GM21825 (cell line): Measurements from ENCODE around the gene PCGF5.
"Not testable (repeated sequence)": the region's sequence is repeated elsewhere in the genome, so short reads cannot be mapped to it uniquely, and the experiment has no call there.

Source experiments
- ATAC-seq: cut with Tn5 transposase; IDR thresholded peaks from one replicate; pipeline ENCODE4 v1.9.1; 2021; ENCODE audit warnings: mild to moderate bottlenecking, moderate library complexity; ENCODE audit not compliant: unreplicated experiment

The PCGF5 gene

DNA sequence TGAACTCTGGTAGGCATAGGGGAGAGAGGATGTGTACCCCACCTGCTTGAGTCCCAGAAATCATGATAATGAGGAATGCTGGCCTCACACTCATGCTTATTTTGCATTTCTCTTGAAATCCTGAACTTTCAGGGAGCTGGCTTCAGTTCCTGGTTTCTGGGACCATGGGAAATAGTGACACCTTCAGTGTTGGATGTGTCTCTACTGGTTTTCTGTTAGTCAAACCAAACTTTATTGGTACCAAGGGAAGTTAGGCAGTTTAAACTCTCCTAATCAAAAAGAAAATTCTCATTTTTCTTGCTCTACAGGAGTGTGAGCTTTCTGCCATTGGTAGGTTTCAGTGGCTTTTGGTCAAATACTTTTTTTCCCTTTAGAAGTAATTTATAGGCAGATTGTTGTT, 11.8 kb upstream of the PCGF5 start:
- ATAC-seq: no peak

DNA sequence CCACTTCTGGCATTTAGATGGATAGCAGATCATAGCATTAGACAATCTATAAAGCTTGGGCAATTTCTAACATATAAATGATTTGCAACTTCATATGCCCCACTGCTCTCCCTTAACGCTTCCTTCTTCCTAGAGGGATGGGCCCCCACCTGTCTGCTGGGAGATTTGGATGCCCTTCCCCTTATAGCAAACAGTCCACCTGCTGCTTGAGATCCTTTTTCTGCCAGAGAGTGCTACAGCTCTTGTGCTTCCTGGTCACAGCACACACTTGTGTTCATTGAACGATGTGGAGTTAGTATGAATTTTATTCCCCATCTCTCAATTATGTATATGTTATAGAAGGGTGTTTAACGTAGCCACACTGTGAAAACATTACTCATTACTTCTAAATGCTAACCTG, 10.4 kb upstream of the PCGF5 start:
- ATAC-seq: peak; percentile 4

DNA sequence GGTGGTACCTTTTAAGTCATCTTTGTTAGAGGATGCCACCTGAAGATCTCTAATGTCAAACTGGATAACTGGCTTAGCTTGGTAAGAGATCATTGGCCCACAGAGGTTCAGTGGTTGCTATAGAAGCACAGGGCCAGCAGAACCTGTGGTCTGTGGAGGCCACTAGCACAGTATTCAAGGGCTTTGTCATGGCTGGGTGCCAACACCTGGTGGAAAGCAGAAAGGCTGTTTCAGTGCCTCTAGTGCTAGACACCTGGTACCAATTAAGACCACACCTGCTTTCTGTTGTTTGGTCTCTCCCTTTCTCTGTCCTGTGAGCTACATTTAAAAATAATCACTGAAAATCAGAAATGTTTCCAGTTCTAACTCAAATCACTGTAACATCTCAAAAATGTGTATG, 10.0 kb upstream of the PCGF5 start:
- ATAC-seq: peak; percentile 83

DNA sequence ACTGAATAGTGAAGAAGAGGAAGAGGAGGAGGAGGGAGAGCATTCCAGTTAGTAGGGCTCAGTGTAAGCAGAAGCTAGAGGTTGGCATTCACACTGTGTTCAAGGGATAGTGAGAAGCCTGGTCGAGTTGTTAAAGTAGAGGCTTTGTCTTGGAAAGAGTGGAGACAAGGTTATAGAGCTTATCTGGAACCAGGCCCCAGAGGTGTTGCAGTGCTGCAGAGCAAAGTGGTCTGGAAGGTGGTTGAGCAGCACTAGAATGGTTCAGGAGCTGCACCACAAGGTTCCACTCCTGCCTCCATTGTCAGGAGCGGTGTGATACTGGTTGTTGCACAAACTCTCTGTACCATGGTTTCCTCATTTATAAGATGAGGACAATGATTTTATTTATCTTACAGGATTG, 8.8 kb upstream of the PCGF5 start:
- no peak for ATAC-seq

DNA sequence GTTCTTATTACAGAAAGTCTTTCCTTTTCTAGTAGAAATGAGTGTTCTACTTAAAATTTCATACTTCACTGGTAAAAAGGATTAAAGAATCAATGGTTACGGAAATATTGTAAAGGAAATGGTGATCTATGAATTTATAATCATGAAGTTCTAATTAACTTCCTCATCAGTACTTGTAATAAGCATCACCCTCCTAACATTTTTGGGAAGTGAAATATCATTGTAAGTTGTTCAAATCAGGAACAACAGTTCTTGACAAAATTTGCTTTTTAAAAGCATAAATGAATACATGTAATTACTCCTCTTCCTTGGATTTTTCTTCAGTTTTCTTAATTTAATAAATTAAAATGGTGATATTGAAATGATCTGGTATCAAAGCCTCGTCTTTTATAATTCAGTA, 5.6 kb upstream of the PCGF5 start:
- ATAC-seq: no peak

DNA sequence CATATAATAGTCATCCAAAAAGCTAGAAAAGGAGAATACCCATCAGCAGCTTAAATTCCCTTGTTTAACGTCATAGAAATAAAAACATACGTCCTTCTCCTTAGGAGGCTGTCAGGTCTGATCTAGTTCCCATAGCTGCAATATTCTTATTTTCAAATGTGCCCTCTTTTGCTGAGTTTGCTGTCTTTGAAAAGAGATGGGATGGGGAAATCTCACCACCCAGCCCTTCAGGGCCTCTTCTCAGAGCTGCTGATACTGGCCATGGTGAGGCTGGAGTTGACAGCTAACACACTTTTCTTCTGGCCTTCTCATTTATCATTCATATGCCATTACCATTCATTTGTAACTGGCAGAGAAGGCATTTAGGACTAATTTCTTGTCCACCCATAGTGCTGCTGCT, 5.1 kb upstream of the PCGF5 start:
- ATAC-seq: no peak

DNA sequence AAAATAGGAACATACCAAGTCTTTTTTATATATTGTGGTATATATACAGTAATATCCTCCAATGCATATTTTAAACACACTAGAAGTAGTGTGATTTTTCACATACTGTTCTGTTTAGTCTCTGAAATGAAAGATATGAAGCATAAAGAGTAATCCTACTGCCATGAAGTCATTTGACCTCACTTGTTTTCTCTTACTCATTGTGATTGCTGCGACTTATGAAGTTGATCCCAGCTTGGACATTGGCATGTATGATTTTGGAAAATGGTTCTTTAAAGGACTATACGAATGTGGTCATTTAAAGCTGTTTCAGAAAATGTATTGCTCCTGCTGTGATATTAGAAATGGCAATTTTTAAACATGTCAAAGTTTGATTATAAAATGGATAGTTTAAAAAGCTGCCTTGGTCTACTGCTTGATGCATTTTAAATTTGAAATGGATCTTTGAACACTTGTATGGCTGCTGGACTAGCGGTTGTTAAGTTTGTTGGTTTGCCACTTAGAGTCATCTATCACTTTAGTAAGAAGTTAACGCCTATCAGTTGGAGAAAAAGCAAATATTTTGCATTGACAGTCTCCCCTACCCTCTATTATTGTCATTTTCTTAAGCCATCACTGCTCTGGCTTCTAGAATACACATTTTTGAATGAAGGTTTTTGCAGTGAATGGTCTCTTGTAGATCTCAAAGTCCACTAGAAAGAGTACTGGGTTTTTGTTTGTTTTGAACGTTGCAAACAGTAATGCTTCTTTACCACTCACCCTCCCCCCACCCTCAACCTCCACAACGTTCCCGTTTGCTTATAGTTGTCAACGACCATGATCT, 881 bp upstream of the PCGF5 start:
- ATAC-seq: no peak

DNA sequence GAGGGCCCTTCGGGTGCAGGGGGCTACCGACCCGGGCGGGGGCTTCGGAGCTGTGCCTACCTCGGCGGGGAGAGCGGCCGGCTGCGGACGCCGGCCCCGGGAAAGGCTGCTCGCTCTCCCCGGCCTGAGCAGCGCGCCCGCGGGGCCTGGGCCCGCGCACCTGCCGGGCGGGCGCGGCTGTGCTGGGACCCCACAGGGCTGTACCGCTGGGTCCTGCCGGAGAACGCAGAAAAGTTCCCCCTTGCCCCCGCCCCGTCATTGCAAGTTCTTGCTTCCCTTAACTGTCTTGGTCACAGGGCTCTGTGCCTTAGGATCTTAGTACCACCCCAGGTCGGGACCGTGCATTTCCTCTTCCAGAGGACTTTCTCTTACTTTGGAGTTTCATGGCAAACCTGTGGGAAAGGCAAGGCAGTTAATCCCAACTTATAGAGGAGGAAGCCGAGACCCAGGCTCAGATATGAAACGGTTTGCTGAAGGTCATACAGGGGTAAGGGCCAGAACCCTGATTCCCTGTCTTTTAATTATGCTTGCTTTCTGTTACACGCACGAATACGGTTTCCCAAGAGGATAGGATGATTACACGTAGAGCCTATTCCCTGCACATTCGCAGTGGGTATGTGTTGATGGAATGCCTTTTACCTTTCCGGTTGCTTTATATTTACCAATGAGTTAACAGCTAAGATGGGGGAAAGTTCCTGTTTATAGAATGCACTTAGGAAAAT, 652 bp downstream of the PCGF5 start:
- ATAC-seq: peak; percentile 20

DNA sequence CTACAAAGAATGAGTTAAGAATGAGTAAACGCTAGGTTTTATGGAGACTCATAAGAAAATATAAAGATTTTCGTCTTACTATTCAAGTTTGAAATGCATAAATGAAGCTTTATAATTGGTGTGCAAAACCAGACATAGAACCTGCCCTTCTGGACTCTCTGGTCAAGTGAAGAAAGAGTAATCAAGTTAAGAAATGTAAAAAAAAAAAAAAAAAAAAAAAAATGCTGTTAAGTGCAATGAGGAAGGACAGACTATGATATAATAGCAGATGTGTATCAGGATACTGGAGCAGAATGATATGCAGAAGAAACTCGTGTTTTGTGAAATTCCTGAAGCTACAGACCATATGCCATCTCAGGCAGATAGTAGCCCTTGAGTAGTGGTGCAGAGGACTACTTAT, 5.6 kb downstream of the PCGF5 start:
- ATAC-seq: no peak

DNA sequence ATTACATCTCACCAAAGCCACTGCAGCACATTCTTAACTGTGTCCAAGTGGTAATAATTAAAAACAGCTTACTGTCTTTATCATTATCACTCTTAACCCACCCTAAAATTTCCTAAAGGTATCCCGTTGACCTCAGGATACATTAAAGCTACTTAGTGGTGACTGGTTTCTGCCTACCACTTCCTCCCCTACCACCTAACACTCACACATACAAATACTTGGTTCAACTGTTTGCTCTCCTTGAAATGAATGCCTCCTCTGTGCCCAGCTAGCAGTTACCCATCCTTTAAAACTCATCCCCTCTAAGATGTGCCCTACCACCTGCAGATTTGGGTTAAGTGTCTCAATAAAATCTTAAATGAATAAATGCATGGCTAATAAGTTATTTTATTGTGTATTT, 7.1 kb downstream of the PCGF5 start:
- no peak for ATAC-seq

DNA sequence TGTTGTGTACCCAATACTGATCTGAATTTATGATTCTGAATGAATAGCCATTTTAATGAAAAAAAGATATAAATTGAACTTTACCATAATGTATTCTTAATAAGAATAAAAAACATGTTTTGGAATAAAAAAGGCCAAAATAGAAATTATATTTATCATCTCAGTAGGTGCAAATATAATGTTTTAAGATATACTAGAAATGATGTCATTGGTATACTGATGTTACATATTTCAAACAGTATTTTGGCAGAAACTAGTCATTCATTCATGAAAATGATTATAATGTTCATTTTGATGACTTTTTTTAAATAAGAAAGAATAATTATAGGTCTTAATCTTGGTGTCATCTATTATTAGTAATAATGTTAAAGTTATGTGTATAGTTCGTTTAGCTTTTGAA, 9.2 kb downstream of the PCGF5 start:
- no peak for ATAC-seq

DNA sequence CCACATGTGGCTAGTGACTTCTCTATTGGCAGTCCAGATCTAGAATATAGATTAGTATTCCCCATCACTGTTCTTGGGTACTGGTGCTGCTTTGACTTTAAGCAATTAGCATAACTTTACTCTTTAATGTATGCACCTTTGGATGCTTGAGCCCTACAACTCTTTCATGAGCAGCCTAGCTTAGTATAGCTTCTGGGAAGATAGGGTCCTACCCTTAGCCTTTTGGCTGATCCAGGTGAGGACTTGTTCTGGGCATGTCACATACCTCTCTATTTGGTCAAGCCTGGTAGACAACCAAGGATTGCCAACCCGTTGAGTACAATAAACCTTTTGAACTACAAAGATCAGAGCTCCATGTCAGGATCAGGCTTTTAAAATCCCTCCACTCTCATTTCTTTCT, 17.7 kb downstream of the PCGF5 start:
- ATAC-seq: no peak

DNA sequence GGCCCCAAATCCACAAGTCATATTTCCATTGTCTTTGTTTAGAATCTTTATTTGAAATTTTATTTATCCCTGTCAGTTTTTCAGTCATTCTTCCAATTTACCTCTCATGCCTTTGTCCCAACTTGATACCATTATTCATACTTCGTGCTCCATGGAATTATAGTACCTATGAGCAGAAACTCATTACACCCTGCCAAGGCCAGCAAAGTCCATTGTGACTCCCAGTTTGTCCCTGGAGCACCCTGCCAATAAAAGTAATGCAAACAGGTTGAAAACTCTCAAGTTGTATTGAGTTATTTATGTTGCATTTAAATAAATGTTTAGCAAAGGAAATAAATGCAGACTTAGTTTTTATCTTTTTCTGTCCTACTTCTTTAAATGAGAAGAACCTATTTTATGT, 19.3 kb downstream of the PCGF5 start:
- ATAC-seq: no peak

DNA sequence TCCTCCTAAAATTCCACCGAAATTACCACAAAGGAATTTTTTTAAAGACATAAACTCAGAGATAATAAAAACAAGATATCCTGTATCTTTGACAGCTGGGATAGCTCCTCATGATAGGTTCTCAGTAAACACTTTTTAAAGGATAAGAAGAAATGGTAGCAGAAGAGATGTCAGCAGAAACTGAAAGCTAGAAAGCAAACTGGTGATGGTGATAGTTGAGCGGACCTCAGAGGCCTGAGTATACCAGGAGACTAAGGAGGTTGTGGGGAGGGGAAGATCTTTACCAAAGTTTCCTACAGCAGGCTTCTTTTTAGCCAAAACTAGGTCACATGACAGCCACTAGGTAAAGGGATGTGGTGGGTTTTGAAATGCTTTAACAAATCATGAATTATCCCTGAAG, 22.5 kb downstream of the PCGF5 start:
- no peak for ATAC-seq

DNA sequence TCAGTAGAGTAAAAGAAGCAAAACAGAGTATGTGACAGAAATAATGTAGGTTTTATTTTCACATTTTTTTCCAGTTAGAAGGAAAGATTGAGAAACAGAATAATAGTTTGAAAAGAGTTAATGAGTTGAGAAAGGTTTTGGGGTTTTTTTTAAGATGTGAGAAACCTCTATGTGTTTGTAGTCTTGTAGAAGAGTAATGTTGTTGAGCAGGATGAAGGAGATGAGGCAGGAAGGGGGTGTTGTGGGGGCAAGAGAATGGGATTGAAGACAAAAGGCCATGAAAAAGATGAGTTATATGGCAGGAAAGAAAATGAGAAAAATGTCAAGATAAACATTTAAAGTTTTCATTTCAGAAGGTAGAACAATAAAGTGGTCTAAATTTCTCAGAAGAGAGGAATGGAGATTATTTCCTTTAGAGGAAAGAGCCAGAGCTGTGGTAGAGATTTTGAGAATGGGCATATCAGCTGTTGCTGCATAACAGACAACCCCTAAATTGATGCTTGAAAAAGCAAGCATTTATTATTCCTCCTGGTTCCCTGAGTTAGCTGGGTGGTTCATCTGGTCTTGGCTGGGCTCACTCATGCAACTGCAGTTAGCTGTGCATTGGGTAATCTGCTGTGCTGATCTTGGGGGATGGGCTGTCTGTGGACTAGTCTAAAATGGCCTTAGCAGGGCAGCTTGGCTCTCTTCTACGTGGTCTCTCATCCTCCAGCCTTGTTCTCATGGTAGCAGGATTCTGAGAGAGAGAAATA, 27.1 kb downstream of the PCGF5 start:
- ATAC-seq: no peak

DNA sequence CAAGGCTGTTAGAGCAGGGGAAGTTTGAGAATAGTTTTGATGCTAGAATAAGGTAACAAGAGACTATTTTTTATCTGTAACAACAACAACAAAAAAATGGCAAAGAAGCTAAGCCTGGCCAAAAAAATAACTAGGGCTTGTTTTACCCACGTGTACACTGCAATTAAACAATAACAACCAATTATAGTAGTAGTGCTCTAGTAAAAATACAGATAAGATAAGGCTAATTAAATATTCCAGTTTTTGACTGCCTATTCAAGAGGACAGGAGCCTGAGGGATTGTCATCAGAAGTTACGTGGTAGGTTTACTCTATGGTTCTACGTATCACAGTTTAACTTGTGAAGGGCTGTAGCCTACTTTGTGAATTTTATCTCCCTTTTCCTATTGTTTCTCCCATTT, 29.2 kb downstream of the PCGF5 start:
- no peak for ATAC-seq

DNA sequence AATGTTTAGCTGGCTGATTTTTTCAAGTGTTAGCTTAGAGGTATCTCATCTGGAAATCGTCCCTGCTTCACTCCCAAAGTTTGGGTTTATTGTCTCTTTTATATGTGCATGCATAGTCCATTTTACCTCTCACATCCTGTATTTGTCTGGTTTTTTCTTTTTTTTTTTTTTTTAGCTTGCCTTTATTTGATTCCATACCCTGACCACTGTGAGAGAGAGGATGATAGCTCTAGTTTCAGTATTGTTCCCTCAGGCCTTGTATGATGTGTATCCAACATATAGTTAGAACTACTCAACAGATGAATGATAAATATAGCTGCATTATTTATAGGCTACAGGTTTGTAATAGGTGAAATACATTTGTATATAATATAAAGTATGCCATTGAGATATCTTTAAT, 29.9 kb downstream of the PCGF5 start:
- ATAC-seq: no peak

DNA sequence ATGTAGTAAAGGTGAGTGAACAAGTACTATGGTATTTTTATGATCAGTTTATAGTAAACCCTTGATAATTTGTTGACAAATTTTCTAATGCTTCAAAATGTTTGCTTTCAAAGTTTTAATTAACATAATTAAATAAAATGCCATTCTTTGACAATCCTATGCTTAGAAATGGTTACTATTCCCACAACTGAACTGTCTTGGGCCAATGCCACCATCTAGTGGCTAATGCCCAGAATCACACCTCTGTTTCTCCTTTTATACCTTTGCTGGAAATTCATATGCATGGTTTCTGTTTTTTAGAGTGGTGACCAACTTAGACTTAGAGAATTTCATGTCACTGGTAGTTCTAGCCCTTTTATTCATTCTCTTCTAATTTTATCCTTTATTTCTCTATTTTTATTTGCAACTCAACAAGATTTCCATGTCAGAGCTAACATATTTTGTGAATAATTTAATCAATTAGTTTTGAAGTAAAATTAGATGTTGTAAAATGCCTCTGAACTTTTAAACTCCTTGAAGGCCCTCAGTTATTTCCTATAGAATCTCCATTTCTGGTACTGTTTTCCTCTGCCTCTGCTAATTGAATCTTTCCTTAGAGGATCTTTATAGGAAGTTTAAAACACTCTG, 31.1 kb downstream of the PCGF5 start:
- ATAC-seq: peak; percentile 74

DNA sequence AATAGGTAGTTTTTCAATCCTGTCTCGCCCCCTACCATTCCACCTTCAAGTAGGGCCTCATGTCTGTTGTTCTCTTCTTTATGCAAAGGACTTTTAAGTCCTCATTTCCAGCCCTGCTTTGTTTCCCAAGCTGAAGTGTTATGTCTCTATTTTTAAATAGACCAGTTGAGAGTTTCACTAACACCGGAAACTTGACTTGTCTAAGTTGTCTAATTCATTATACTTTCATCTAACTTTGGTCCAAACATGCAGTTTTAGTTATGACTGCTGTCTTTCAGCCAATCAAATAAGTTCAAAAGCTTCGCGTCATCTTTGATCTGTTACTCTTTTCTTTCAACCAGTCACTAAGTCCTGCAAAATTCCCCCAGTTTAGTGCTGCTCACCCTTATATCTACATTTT, 32.8 kb downstream of the PCGF5 start:
- ATAC-seq: no peak

DNA sequence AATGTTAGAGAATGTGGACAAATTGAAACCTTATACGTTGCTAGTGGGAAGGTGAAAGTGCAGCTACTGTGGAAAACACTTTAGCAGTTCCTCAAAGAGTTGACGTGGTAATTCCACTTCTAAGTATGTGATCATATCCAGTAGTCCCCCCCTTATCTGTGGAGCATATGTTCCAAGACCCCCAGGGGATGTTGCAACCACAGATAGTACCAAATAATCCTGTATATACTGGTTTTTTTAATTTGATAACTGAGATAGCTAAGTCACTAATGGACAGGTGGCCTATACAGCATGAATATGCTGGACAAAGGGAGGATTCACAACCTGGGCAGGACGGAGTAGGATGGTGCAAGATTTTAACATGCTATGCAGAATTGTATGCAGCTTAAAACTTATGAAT, 36.8 kb downstream of the PCGF5 start:
- no peak for ATAC-seq

DNA sequence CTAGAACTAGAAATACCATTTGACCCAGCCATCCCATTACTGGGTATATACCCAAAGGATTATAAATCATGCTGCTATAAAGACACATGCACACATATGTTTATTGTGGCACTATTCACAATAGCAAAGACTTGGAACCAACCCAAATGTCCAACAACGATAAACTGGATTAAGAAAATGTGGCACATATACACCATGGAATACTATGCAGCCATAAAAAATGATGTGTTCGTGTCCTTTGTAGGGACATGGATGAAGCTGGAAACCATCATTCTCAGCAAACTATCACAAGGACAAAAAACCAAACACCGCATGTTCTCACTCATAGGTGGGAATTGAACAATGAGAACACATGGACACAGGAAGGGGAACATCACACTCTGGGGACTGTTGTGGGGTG, 40.0 kb downstream of the PCGF5 start:
- ATAC-seq: not testable (repeated sequence)
